Mesendoderm (in vitro differentiated cells): ENCODE results near the gene CAPN1.
A peak's percentile ranks its signal among the peaks of the same experiment; 100 is the strongest.

Source experiments
- DNase-seq: peaks from one replicate; pipeline ENCODE4 v3.0.0; 2013
- H2AK5ac ChIP-seq: 2 replicates; pipeline ENCODE4 v1.6.1; 2013; ENCODE audit warnings: low read length, inconsistent platforms
- H2BK120ac ChIP-seq: 2 replicates; pipeline ENCODE4 v1.6.1; 2013; ENCODE audit warnings: low read depth, mild to moderate bottlenecking, low read length, moderate library complexity, mixed read lengths
- H2BK15ac ChIP-seq: replicated peaks from 2 replicates; pipeline ENCODE4 v1.6.1; 2013; ENCODE audit warnings: low read depth, mild to moderate bottlenecking, moderate library complexity
- H2BK5ac ChIP-seq: 2 replicates; pipeline ENCODE4 v1.6.1; 2013; ENCODE audit warnings: low read length, inconsistent platforms
- H3K18ac ChIP-seq: 2 replicates; pipeline ENCODE4 v1.6.1; 2013; ENCODE audit warnings: mild to moderate bottlenecking, low read length, mixed read lengths
- H3K23ac ChIP-seq: one replicate; pipeline ENCODE4 v1.6.1; 2013; ENCODE audit warnings: low read length
- H3K27ac ChIP-seq: 2 replicates; pipeline ENCODE4 v1.5.1; 2013; ENCODE audit warnings: low read depth, mild to moderate bottlenecking, inconsistent platforms, low read length, moderate library complexity
- H3K27me3 ChIP-seq: 2 replicates; pipeline ENCODE4 v1.6.1; 2013; ENCODE audit warnings: low read length, control low read depth, mild to moderate bottlenecking, inconsistent platforms; ENCODE audit not compliant: insufficient read depth, poor library complexity
- H3K36me3 ChIP-seq: 2 replicates; pipeline ENCODE4 v1.6.1; 2013; ENCODE audit warnings: low read length, inconsistent platforms; ENCODE audit not compliant: control insufficient read depth, insufficient read depth
- H3K4ac ChIP-seq: one replicate; pipeline ENCODE4 v1.6.1; 2013; ENCODE audit warnings: low read depth, mild to moderate bottlenecking, low read length, moderate library complexity
- H3K4me1 ChIP-seq: 2 replicates; pipeline ENCODE4 v1.6.1; 2013; ENCODE audit warnings: low read depth, low read length, inconsistent platforms; ENCODE audit not compliant: control insufficient read depth
- H3K4me2 ChIP-seq: 2 replicates; pipeline ENCODE4 v1.6.1; 2013; ENCODE audit warnings: low read length
- H3K4me3 ChIP-seq: 2 replicates; pipeline ENCODE4 v1.5.1; 2013; ENCODE audit warnings: mild to moderate bottlenecking, low read length
- H3K56ac ChIP-seq: one replicate; pipeline ENCODE4 v1.6.1; 2013; ENCODE audit warnings: low read length
- H3K79me1 ChIP-seq: 2 replicates; pipeline ENCODE4 v1.6.1; 2013; ENCODE audit warnings: low read length, inconsistent platforms
- H3K79me2 ChIP-seq: 2 replicates; pipeline ENCODE4 v1.6.1; 2013; ENCODE audit warnings: mild to moderate bottlenecking, low read length; ENCODE audit not compliant: control insufficient read depth, insufficient read depth
- H3K9ac ChIP-seq: 2 replicates; pipeline ENCODE4 v1.6.1; 2013; ENCODE audit warnings: low read length, inconsistent platforms
- H4K5ac ChIP-seq: one replicate; pipeline ENCODE4 v1.6.1; 2013; ENCODE audit warnings: low read length
- H4K8ac ChIP-seq: one replicate; pipeline ENCODE4 v1.6.1; 2013; ENCODE audit warnings: low read depth, mild to moderate bottlenecking, control low read depth, low read length, moderate library complexity
- WGBS: extraction: QIAGEN DNeasy Blood & Tissue Kit; methylation state at CpG from one replicate; pipeline ENCODE4 v1.1.7; 2013; ENCODE audit warnings: low lambda C conversion rate, missing lambda C conversion rate; ENCODE audit not compliant: insufficient coverage; ENCODE audit errors: extremely low coverage; 5-methylcytosine and 5-hydroxymethylcytosine counted together

The CAPN1 gene

DNA sequence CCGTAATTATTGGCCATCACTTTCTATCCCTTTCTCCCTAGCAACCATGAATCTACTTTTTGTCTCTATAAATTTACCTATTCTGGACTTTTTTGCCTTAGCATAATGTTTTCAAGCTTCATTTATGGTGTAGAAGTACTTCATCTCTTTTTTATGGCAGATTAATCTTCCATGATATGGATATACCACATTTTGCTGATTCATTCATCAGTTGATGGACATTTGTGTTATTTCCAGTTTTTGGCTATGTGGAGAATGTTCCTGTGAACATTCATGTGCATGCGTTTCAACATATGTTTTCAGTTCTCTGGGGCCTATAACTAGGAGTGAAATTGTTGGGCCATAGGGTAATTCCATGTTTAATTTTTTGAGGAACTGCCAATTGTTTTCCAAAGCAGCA lies 12.8 kb downstream of the CAPN1 start:
- H3K18ac ChIP-seq = no peak overlapping the region
- no peak overlapping the region for H2BK120ac ChIP-seq
- H3K4me3 ChIP-seq = no peak overlapping the region
- H3K56ac ChIP-seq = no peak overlapping the region
- no peak overlapping the region for H3K27ac ChIP-seq
- H3K36me3 ChIP-seq = peaks cover 6% of the 10 kb centered on the region
- H3K4ac ChIP-seq = no peak overlapping the region
- no peak overlapping the region for H3K9ac ChIP-seq
- H4K8ac ChIP-seq = no peak overlapping the region
- H4K5ac ChIP-seq = no peak overlapping the region
- no peak for DNase-seq
- no CpG with 5 or more reads among the region's 2 CpGs for WGBS
- no peak overlapping the region for H2BK5ac ChIP-seq
- H3K27me3 ChIP-seq = no peaks in the 10 kb centered on the region
- H3K79me2 ChIP-seq = no peaks in the 10 kb centered on the region
- no peak overlapping the region for H3K23ac ChIP-seq
- no peaks in the 10 kb centered on the region for H3K79me1 ChIP-seq
- H2BK15ac ChIP-seq = no peak overlapping the region
- H2AK5ac ChIP-seq = no peak overlapping the region
- H3K4me1 ChIP-seq = no peaks in the 10 kb centered on the region
- H3K4me2 ChIP-seq = no peak overlapping the region

DNA sequence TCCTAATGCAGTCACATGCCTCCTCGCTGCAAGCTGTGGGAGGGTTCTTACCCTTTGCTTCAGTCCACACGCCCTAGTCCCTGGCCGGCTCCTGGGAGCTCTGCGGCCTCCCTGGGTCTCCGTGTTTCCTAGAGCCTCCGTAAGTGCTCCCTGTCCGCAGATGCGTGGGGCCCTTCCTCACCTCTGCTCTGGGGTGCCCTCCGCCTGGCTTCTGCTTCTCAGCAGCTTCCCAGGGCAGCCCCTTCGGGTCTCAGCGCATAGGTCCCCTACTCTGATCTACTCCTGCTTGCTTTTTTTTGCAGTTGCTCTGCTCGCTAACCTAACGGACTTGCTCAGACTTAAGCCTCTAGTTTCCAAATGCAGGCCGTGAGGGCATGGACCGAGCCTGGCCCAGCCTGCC lies 22.4 kb downstream of the CAPN1 start:
- Histone ChIP-seq H3K36me3 (peaks cover 5% of the 10 kb centered on the region), H2BK5ac (no peak overlapping the region)

DNA sequence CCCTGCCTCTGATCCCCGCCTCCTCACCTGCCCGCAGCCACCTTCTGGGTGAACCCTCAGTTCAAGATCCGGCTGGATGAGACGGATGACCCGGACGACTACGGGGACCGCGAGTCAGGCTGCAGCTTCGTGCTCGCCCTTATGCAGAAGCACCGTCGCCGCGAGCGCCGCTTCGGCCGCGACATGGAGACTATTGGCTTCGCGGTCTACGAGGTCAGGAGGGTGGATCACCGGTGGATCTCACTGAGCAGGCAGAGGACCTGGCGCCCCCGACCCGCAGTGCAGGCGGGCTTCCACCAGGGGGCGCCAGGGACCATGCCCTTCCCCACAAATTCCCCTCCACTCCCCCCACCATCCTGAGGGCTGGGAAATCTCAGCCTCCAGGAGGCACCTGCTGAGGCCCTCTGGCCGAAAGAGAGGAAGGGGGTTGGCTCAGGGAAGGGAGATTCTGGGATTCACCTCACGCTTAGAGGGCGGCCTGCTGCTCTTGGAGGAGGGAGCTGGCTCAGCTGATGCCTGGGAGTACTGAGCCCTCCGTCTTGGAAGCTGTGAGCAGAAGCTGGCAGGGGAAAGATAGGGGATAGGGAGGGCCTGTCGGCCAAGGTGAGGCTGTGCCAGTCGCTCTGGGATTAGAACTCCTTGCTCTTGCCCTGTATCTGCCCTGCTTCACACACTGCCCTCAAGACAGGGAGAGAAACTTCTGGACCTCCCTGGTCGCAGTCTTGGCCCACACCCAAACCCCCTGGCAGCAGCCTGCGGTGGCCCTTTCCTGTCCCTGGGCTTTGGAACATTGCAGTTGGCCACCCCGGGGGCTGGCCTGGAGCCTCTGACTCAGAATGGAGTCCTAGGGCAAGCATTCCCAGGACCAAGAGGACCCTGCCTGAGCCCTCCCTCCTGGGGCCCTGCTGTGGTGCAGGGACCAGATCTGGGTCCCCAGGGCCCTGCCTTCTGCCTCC lies 23.2 kb downstream of the CAPN1 start:
- Histone ChIP-seq H3K36me3 (peaks cover 5% of the 10 kb centered on the region), H2AK5ac (no peak overlapping the region), H3K4me1 (no peaks in the 10 kb centered on the region), H3K79me2 (no peaks in the 10 kb centered on the region), H4K5ac (no peak overlapping the region), H2BK15ac (no peak overlapping the region), H2BK120ac (no peak overlapping the region), H3K4me2 (peak overlapping the region; percentile 20), H3K23ac (no peak overlapping the region), H2BK5ac (no peak overlapping the region), H3K18ac (no peak overlapping the region), H3K56ac (peak overlapping the region; percentile 68), H4K8ac (no peak overlapping the region), H3K9ac (peak overlapping the region; percentile 20), H3K4ac (no peak overlapping the region), H3K27me3 (no peaks in the 10 kb centered on the region), H3K79me1 (no peaks in the 10 kb centered on the region), H3K4me3 (no peak overlapping the region), H3K27ac (no peak overlapping the region)
- peak; percentile 92 for DNase-seq
- WGBS = no CpG with 5 or more reads among the region's 38 CpGs

More for the DNA sequence above, 22.4 kb downstream of the CAPN1 start:
- Histone ChIP-seq H3K23ac (no peak overlapping the region), H2BK120ac (no peak overlapping the region), H4K8ac (no peak overlapping the region), H3K4me3 (no peak overlapping the region), H3K4me1 (no peaks in the 10 kb centered on the region), H3K79me2 (no peaks in the 10 kb centered on the region), H3K79me1 (no peaks in the 10 kb centered on the region), H3K56ac (no peak overlapping the region), H3K4me2 (no peak overlapping the region), H3K18ac (no peak overlapping the region), H4K5ac (no peak overlapping the region), H3K27ac (no peak overlapping the region), H3K9ac (no peak overlapping the region), H2BK15ac (no peak overlapping the region), H2AK5ac (no peak overlapping the region), H3K27me3 (no peaks in the 10 kb centered on the region), H3K4ac (no peak overlapping the region)
- DNase-seq = no peak
- no CpG with 5 or more reads among the region's 15 CpGs for WGBS

DNA sequence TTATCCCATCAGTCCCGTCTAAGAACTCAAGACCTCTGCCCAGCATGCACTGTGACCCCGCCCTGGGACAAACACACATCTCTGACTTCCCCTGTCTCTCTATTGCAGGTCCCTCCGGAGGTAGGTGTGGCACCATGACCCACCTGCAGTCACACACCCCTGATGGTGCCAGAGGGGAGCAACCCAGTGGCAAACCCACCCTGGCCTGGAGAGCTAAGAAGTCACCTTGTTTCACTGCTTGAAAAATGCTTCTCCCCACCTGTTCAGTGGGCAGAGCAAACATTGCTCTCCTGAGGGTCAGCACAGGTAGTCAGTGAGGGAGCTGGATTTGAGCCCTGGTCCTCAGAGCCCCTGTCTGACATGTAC lies 23.9 kb downstream of the CAPN1 start:
- Histone ChIP-seq H3K4me3 (no peak overlapping the region), H2BK5ac (no peak overlapping the region), H2BK120ac (no peak overlapping the region), H3K4me2 (no peak overlapping the region), H2AK5ac (no peak overlapping the region), H3K56ac (no peak overlapping the region), H3K23ac (no peak overlapping the region), H3K18ac (no peak overlapping the region), H3K36me3 (peaks cover 5% of the 10 kb centered on the region), H3K9ac (no peak overlapping the region), H3K79me1 (no peaks in the 10 kb centered on the region), H3K4me1 (no peaks in the 10 kb centered on the region), H4K8ac (no peak overlapping the region), H3K27ac (no peak overlapping the region), H3K4ac (no peak overlapping the region), H3K79me2 (no peaks in the 10 kb centered on the region), H4K5ac (no peak overlapping the region), H2BK15ac (no peak overlapping the region), H3K27me3 (no peaks in the 10 kb centered on the region)
- no CpG with 5 or more reads among the region's 3 CpGs for WGBS
- DNase-seq = no peak

DNA sequence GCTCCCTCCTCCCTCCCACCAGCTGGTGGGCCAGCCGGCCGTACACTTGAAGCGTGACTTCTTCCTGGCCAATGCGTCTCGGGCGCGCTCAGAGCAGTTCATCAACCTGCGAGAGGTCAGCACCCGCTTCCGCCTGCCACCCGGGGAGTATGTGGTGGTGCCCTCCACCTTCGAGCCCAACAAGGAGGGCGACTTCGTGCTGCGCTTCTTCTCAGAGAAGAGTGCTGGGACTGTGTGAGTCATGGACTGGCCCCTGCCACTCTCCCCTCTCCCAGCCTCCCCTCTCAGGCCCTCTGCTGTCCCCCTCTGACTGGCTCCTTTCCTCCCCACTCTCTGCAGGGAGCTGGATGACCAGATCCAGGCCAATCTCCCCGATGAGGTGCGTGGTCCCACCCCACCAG lies 24.7 kb downstream of the CAPN1 start:
- no peak overlapping the region for H3K23ac ChIP-seq
- no peak overlapping the region for H3K4me3 ChIP-seq
- H3K27me3 ChIP-seq = no peaks in the 10 kb centered on the region
- H2BK120ac ChIP-seq = no peak overlapping the region
- H2BK15ac ChIP-seq = no peak overlapping the region
- H2BK5ac ChIP-seq = no peak overlapping the region
- no peak overlapping the region for H3K9ac ChIP-seq
- H3K36me3 ChIP-seq = peaks cover 9% of the 10 kb centered on the region
- H3K79me1 ChIP-seq = no peaks in the 10 kb centered on the region
- H3K18ac ChIP-seq = no peak overlapping the region
- DNase-seq = no peak
- no peaks in the 10 kb centered on the region for H3K79me2 ChIP-seq
- no peak overlapping the region for H3K27ac ChIP-seq
- no peak overlapping the region for H4K8ac ChIP-seq
- H3K4me1 ChIP-seq = no peaks in the 10 kb centered on the region
- WGBS = no CpG with 5 or more reads among the region's 17 CpGs
- H3K4ac ChIP-seq = no peak overlapping the region
- H4K5ac ChIP-seq = no peak overlapping the region
- no peak overlapping the region for H3K4me2 ChIP-seq
- H2AK5ac ChIP-seq = no peak overlapping the region
- no peak overlapping the region for H3K56ac ChIP-seq
